ENCODE data around the gene ZBTB40. TPM values are rescaled to one million over a fixed set of nuclear protein-coding genes. Genes with fewer than 3 reads are reported as not detected.

Gene ZBTB40
- 1 to 10 TPM in 2 of 3 donors, not detected in 1; 1.3 to 7.5 TPM for polyA plus RNA-seq

- H3K9me3 Mint-ChIP-seq = no peaks in the 10 kb centered on the region
- peaks cover 2 to 11% (median 3%) of the 10 kb centered on the region in 3 donors for H3K27me3 Mint-ChIP-seq (ENCODE audit: low read depth in 3 of 3)
- no peaks in the 10 kb centered on the region for H3K36me3 Mint-ChIP-seq
- H3K4me1 Mint-ChIP-seq = peaks cover 26 to 41% of the 10 kb centered on the region in 2 donors
- peak within 1 kb of the TSS; percentile 94 to 97 (median 95) for H3K4me3 Mint-ChIP-seq
- peak within 1 kb of the TSS; percentile 89 to 96 (median 94) for H3K27ac Mint-ChIP-seq
- DNase-seq = peak; percentile 93 to 94 (median 93)
These were observed at the start of gene ZBTB40 for GRCh38 chr1:22451702-22452480. TSS of gene ZBTB40 (plus strand) at chr1:22451851. CDS start at chr1:22489949, 38,098 bp downstream.

GRCh38 chr1:22402356-22403053 is 49.1 kb upstream of the ZBTB40 start:
- peaks cover 1 to 13% (median 10%) of the 10 kb centered on the region in 3 donors for H3K27me3 Mint-ChIP-seq (ENCODE audit: low read depth in 3 of 3)
- peaks cover 15% of the 10 kb centered on the region in 2 donors for H3K4me1 Mint-ChIP-seq
- H3K27ac Mint-ChIP-seq = no peak overlapping the region
- no peak overlapping the region for H3K4me3 Mint-ChIP-seq
- H3K36me3 Mint-ChIP-seq = no peaks in the 10 kb centered on the region
- peaks cover 0 to 1% (median 0%) of the 10 kb centered on the region in 6 donors for H3K9me3 Mint-ChIP-seq
- no peak for DNase-seq

GRCh38 chr1:22404486-22404885 is 47.2 kb upstream of the ZBTB40 start:
- Mint-ChIP-seq H3K4me3 (no peak overlapping the region), H3K27ac (no peak overlapping the region), H3K27me3 (ENCODE audit: low read depth in 3 of 3) (peaks cover 1 to 6% (median 6%) of the 10 kb centered on the region in 3 donors)

GRCh38 chr1:22406722-22407495 is 44.7 kb upstream of the ZBTB40 start:
- H3K27ac Mint-ChIP-seq = no peak overlapping the region
- peaks cover 0 to 6% (median 6%) of the 10 kb centered on the region in 3 donors for H3K27me3 Mint-ChIP-seq (ENCODE audit: low read depth in 3 of 3)
- no peak for DNase-seq
- no peaks in the 10 kb centered on the region for H3K36me3 Mint-ChIP-seq
- no peak overlapping the region for H3K4me3 Mint-ChIP-seq
- no peaks in the 10 kb centered on the region for H3K4me1 Mint-ChIP-seq
- no peaks in the 10 kb centered on the region for H3K9me3 Mint-ChIP-seq

More at GRCh38 chr1:22404486-22404885, 47.2 kb upstream of the ZBTB40 start:
- no peaks in the 10 kb centered on the region for H3K4me1 Mint-ChIP-seq
- H3K36me3 Mint-ChIP-seq = no peaks in the 10 kb centered on the region
- no peak for DNase-seq
- peaks cover 0 to 1% (median 0%) of the 10 kb centered on the region in 6 donors for H3K9me3 Mint-ChIP-seq

- Mint-ChIP-seq H3K4me1 (no peaks in the 10 kb centered on the region), H3K27me3 (ENCODE audit: low read depth in 3 of 3) (peaks cover 0 to 6% (median 2%) of the 10 kb centered on the region in 3 donors), H3K27ac (no peak overlapping the region), H3K36me3 (no peaks in the 10 kb centered on the region), H3K9me3 (no peaks in the 10 kb centered on the region), H3K4me3 (no peak overlapping the region)
- no peak for DNase-seq
These were observed 43.4 kb upstream of the ZBTB40 start for GRCh38 chr1:22408230-22408629.

- Mint-ChIP-seq H3K4me3 (no peak overlapping the region), H3K27ac (no peak overlapping the region), H3K9me3 (no peaks in the 10 kb centered on the region), H3K27me3 (ENCODE audit: low read depth in 3 of 3) (peaks cover 0 to 6% (median 2%) of the 10 kb centered on the region in 3 donors), H3K36me3 (no peaks in the 10 kb centered on the region), H3K4me1 (no peaks in the 10 kb centered on the region)
- no peak for DNase-seq
These were observed 41.2 kb upstream of the ZBTB40 start for GRCh38 chr1:22410401-22410800.

GRCh38 chr1:22410928-22411495 is 40.6 kb upstream of the ZBTB40 start:
- Mint-ChIP-seq H3K9me3 (no peaks in the 10 kb centered on the region), H3K4me3 (no peak overlapping the region), H3K4me1 (no peaks in the 10 kb centered on the region), H3K36me3 (no peaks in the 10 kb centered on the region), H3K27ac (no peak overlapping the region), H3K27me3 (ENCODE audit: low read depth in 3 of 3) (peaks cover 0 to 6% (median 2%) of the 10 kb centered on the region in 3 donors)
- no peak for DNase-seq

GRCh38 chr1:22411589-22411988 is 40.1 kb upstream of the ZBTB40 start:
- Mint-ChIP-seq H3K9me3 (no peaks in the 10 kb centered on the region), H3K4me3 (no peak overlapping the region), H3K36me3 (no peaks in the 10 kb centered on the region), H3K4me1 (no peaks in the 10 kb centered on the region), H3K27me3 (ENCODE audit: low read depth in 3 of 3) (peaks cover 2 to 6% (median 2%) of the 10 kb centered on the region in 3 donors), H3K27ac (no peak overlapping the region)
- DNase-seq = no peak

GRCh38 chr1:22412932-22413727 is 38.5 kb upstream of the ZBTB40 start:
- no peak for DNase-seq
- Mint-ChIP-seq H3K9me3 (no peaks in the 10 kb centered on the region), H3K4me3 (no peak overlapping the region), H3K27ac (no peak overlapping the region), H3K27me3 (ENCODE audit: low read depth in 3 of 3) (peaks cover 2 to 5% (median 4%) of the 10 kb centered on the region in 3 donors), H3K36me3 (no peaks in the 10 kb centered on the region), H3K4me1 (no peaks in the 10 kb centered on the region)

- Mint-ChIP-seq H3K27me3 (ENCODE audit: low read depth in 3 of 3) (peaks cover 2 to 7% (median 4%) of the 10 kb centered on the region in 3 donors), H3K4me3 (no peak overlapping the region), H3K4me1 (no peaks in the 10 kb centered on the region), H3K36me3 (no peaks in the 10 kb centered on the region), H3K27ac (no peak overlapping the region), H3K9me3 (no peaks in the 10 kb centered on the region)
- no peak for DNase-seq
These were observed 37.9 kb upstream of the ZBTB40 start for GRCh38 chr1:22413799-22414198.

- Mint-ChIP-seq H3K9me3 (no peaks in the 10 kb centered on the region), H3K27me3 (ENCODE audit: low read depth in 3 of 3) (peaks cover 4 to 7% (median 7%) of the 10 kb centered on the region in 3 donors)
These were observed 37.4 kb upstream of the ZBTB40 start for GRCh38 chr1:22414244-22414751.

GRCh38 chr1:22415489-22415888 is 36.2 kb upstream of the ZBTB40 start:
- Mint-ChIP-seq H3K4me1 (no peaks in the 10 kb centered on the region), H3K27me3 (ENCODE audit: low read depth in 3 of 3) (peaks cover 6 to 13% (median 7%) of the 10 kb centered on the region in 3 donors), H3K36me3 (no peaks in the 10 kb centered on the region)

More at GRCh38 chr1:22414244-22414751, 37.4 kb upstream of the ZBTB40 start:
- no peak for DNase-seq
- no peak overlapping the region for H3K4me3 Mint-ChIP-seq
- H3K4me1 Mint-ChIP-seq = no peaks in the 10 kb centered on the region
- no peak overlapping the region for H3K27ac Mint-ChIP-seq
- no peaks in the 10 kb centered on the region for H3K36me3 Mint-ChIP-seq

More at GRCh38 chr1:22415489-22415888, 36.2 kb upstream of the ZBTB40 start:
- Mint-ChIP-seq H3K27ac (no peak overlapping the region), H3K4me3 (no peak overlapping the region), H3K9me3 (no peaks in the 10 kb centered on the region)
- DNase-seq = no peak
